Kidney epithelial cell (primary cell): ENCODE measurements around the gene XXYLT1. TPM values are rescaled to one million over a fixed set of nuclear protein-coding genes. Genes with fewer than 3 reads are reported as not detected.

Source experiments
- DNase-seq: peaks from one replicate; pipeline ENCODE4 v3.0.0-alpha.2; 2010; ENCODE audit warnings: low read depth
- H3K27me3 ChIP-seq: 2 replicates; pipeline ENCODE4 v1.6.0; 2011; ENCODE audit warnings: low read length; ENCODE audit not compliant: control insufficient read depth, insufficient read depth
- H3K36me3 ChIP-seq: 2 replicates; pipeline ENCODE4 v1.5.1; 2011; ENCODE audit warnings: low read length; ENCODE audit not compliant: control insufficient read depth, insufficient read depth
- H3K4me3 ChIP-seq: 2 replicates; pipeline ENCODE4 v1.5.1; 2011; ENCODE audit warnings: low read depth, mild to moderate bottlenecking, control low read depth, low read length
- total RNA-seq: library from RNA; depleted of rRNA; stranded (reverse); fragments of >200 nt; gene quantifications from 2 replicates; pipeline ENCODE4 v1.2.3, GENCODE V29; 2015
- TF ChIP-seq, protein P1 (sequence below): IDR thresholded peaks from 2 replicates; pipeline ENCODE4 v1.5.1; 2011; ENCODE audit warnings: mild to moderate bottlenecking, moderate library complexity, low read length, control low read depth, inconsistent platforms; ENCODE audit not compliant: insufficient read depth, poor library complexity, severe bottlenecking

XXYLT1 gene
- total RNA-seq, 1 donor from 2014 or later = 18.7 TPM

GRCh38 chr3:195213639-195214315, 57.2 kb downstream of the XXYLT1 start:
- no peaks in the 10 kb centered on the region for H3K36me3 ChIP-seq
- no peaks in the 10 kb centered on the region for H3K27me3 ChIP-seq
- DNase-seq = no peak
- TF ChIP-seq, protein P1, sequence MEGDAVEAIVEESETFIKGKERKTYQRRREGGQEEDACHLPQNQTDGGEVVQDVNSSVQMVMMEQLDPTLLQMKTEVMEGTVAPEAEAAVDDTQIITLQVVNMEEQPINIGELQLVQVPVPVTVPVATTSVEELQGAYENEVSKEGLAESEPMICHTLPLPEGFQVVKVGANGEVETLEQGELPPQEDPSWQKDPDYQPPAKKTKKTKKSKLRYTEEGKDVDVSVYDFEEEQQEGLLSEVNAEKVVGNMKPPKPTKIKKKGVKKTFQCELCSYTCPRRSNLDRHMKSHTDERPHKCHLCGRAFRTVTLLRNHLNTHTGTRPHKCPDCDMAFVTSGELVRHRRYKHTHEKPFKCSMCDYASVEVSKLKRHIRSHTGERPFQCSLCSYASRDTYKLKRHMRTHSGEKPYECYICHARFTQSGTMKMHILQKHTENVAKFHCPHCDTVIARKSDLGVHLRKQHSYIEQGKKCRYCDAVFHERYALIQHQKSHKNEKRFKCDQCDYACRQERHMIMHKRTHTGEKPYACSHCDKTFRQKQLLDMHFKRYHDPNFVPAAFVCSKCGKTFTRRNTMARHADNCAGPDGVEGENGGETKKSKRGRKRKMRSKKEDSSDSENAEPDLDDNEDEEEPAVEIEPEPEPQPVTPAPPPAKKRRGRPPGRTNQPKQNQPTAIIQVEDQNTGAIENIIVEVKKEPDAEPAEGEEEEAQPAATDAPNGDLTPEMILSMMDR = no peak
- no peak overlapping the region for H3K4me3 ChIP-seq

DNA sequence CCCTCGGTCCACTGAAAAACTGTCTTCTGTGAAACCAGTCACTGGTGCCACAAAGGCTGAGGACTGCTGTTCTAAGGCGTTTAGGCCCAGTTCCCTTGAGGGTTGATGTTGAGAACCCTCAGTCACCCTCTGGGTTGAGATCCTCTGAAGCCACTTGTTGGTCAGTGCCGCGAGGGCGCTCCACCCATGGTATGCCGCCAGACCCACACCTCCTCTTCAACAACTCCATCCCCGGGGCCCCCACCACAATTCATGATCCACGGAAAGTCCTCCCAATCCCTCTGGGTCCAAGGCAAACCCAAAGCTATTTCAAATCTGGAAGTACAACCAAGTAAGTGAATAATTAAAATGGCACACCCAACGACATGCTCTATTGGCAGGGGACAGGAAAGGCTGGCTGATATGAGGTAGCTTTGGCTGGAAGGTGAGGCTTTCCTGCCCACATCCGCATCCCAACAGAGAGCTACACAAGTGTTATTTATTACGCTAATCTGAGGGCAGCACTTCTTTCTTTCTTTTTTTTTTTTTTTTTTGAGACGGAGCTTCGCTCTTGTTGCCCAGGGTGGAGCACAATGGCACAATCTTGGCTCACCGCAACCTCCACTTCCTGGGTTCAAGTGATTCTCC, 58.1 kb downstream of the XXYLT1 start:
- no peaks in the 10 kb centered on the region for H3K27me3 ChIP-seq
- TF ChIP-seq, protein P1 = no peak
- H3K36me3 ChIP-seq = no peaks in the 10 kb centered on the region
- DNase-seq = no peak
- H3K4me3 ChIP-seq = no peak overlapping the region

GRCh38 chr3:195212033-195212748, 58.8 kb downstream of the XXYLT1 start:
- no peak for DNase-seq
- Histone ChIP-seq H3K27me3 (no peaks in the 10 kb centered on the region), H3K4me3 (no peak overlapping the region), H3K36me3 (no peaks in the 10 kb centered on the region)
- TF ChIP-seq, protein P1 = no peak

GRCh38 chr3:195210266-195210973, 60.5 kb downstream of the XXYLT1 start:
- TF ChIP-seq, protein P1 = no peak
- H3K4me3 ChIP-seq = no peak overlapping the region
- no peaks in the 10 kb centered on the region for H3K27me3 ChIP-seq
- H3K36me3 ChIP-seq = no peaks in the 10 kb centered on the region
- no peak for DNase-seq

DNA sequence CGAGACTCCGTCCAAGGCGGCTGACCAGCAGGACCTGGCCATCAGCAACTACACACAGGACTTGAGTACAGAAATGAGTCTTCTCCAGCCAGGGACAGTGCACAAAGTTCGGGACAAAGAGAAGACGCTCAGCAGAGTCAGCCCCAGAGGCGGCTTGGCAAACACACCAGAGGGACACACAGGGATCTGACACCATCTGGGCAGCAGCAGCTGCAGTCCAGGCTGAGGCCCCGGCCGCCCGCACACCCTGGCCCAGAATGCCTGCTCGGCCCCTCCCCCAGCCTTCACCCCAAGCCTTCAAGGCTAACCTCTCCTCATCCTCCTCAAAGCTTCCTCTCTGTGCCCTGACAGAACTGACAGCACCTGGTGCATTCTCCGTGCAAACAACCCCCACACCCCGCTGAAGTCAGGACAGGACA, 61.1 kb downstream of the XXYLT1 start:
- no peak overlapping the region for H3K4me3 ChIP-seq
- no peaks in the 10 kb centered on the region for H3K27me3 ChIP-seq
- H3K36me3 ChIP-seq = no peaks in the 10 kb centered on the region
- TF ChIP-seq, protein P1 = no peak
- no peak for DNase-seq
